Smooth muscle cell of the brain vasculature (primary cell): Measurements from ENCODE around the gene DNAI4.

Experiments
- DNase-seq: peaks from one replicate; pipeline ENCODE4 v3.0.0-alpha.2; 2012; ENCODE audit warnings: low read depth, low spot score

Gene DNAI4

GRCh38 chr1:66764994-66765578 is 159.6 kb downstream of the DNAI4 start:
- DNase-seq: peak; percentile 29
